IMR-90 (cell line): ENCODE measurements around the gene SKIC8. TPM values are rescaled to one million over a fixed set of nuclear protein-coding genes. Genes with fewer than 3 reads are reported as not detected.

Experiments
- ATAC-seq: fragments of 200-7000 bp; cut with Tn5 transposase; 2 replicates; pipeline ENCODE4 v1.9.1; 2020; ENCODE audit warnings: low read depth, mild to moderate bottlenecking, moderate library complexity
- BruUV-seq: library from RNA; stranded (reverse); fragments of 400-500 nt; replicated peaks from 2 replicates; lab custom pipeline; 2021; lab: Mats Ljungman, UMichigan
- CTCF ChIA-PET: fragments of 300-600 bp; formaldehyde crosslinking; extraction: SDS; loops from one replicate; lab custom pipeline; 2021; ENCODE audit warnings: antibody characterized with exemption; lab: Yijun Ruan, JAX
- POLR2A ChIA-PET: fragments of 300-600 bp; sonication (Branson Sonifier 250); formaldehyde crosslinking; loops from one replicate; lab custom pipeline; 2022; ENCODE audit warnings: antibody characterized with exemption; ENCODE audit not compliant: unreplicated experiment; lab: Charles Lee
- DNase-seq: peaks from one replicate; pipeline ENCODE4 v3.0.0; 2013
- H2AFZ ChIP-seq: replicated peaks from 2 replicates; pipeline ENCODE3; 2013; ENCODE audit warnings: low read length, mild to moderate bottlenecking; ENCODE audit not compliant: poor library complexity
- H2AK5ac ChIP-seq: 2 replicates; pipeline ENCODE4 v1.6.1; 2013; ENCODE audit warnings: low read depth, low read length, inconsistent platforms
- H2AK9ac ChIP-seq: replicated peaks from 2 replicates; pipeline ENCODE3; 2013; ENCODE audit warnings: mild to moderate bottlenecking, low read depth, low read length, moderate library complexity; ENCODE audit not compliant: poor library complexity
- H2BK120ac ChIP-seq: 2 replicates; pipeline ENCODE4 v1.6.1; 2013; ENCODE audit warnings: low read depth, low read length, inconsistent platforms
- H2BK15ac ChIP-seq: 3 replicates; pipeline ENCODE4 v1.6.1; 2013; ENCODE audit warnings: low read depth, low read length, inconsistent platforms
- H2BK20ac ChIP-seq: 2 replicates; pipeline ENCODE4 v1.6.1; 2013; ENCODE audit warnings: low read depth, mild to moderate bottlenecking, inconsistent platforms, low read length, moderate library complexity
- H2BK5ac ChIP-seq: 2 replicates; pipeline ENCODE4 v1.6.1; 2013; ENCODE audit warnings: mild to moderate bottlenecking, low read depth, low read length, inconsistent platforms; ENCODE audit not compliant: poor library complexity, severe bottlenecking
- H3K14ac ChIP-seq: replicated peaks from 2 replicates; pipeline ENCODE4 v1.6.1; 2013; ENCODE audit warnings: low read depth, low read length, inconsistent platforms
- H3K18ac ChIP-seq: 2 replicates; pipeline ENCODE4 v1.6.1; 2013; ENCODE audit warnings: low read depth, low read length, control low read depth
- H3K23ac ChIP-seq: 2 replicates; pipeline ENCODE4 v1.6.1; 2013; ENCODE audit warnings: low read depth, low read length, inconsistent platforms
- H3K27ac ChIP-seq: 2 replicates; pipeline ENCODE4 v1.5.1; 2013; ENCODE audit warnings: mild to moderate bottlenecking, control low read depth, low read length; ENCODE audit not compliant: insufficient read depth
- H3K27me3 ChIP-seq: 2 replicates; pipeline ENCODE4 v1.6.1; 2013; ENCODE audit warnings: low read length; ENCODE audit not compliant: control insufficient read depth, insufficient read depth
- H3K36me3 ChIP-seq: 2 replicates; pipeline ENCODE4 v1.6.1; 2013; ENCODE audit warnings: low read length, mixed read lengths; ENCODE audit not compliant: control insufficient read depth, insufficient read depth
- H3K4ac ChIP-seq: 2 replicates; pipeline ENCODE4 v1.6.1; 2013; ENCODE audit warnings: low read depth, low read length, inconsistent platforms
- H3K4me1 ChIP-seq: 2 replicates; pipeline ENCODE4 v1.6.1; 2013; ENCODE audit warnings: low read length, mixed read lengths; ENCODE audit not compliant: control insufficient read depth, insufficient read depth
- H3K4me2 ChIP-seq: 2 replicates; pipeline ENCODE4 v1.6.1; 2013; ENCODE audit warnings: low read depth, mild to moderate bottlenecking, control low read depth, low read length, moderate library complexity
- H3K4me3 ChIP-seq: 2 replicates; pipeline ENCODE4 v1.5.1; 2013; ENCODE audit warnings: low read depth, mild to moderate bottlenecking, control low read depth, low read length, moderate library complexity; ENCODE audit not compliant: insufficient read depth
- H3K56ac ChIP-seq: 2 replicates; pipeline ENCODE4 v1.6.1; 2013; ENCODE audit warnings: low read length, inconsistent platforms; ENCODE audit not compliant: insufficient read depth; ENCODE audit errors: extremely low read depth
- H3K79me1 ChIP-seq, 2 experiments: 2 replicates each; pipeline ENCODE4 v1.6.1; 2013; ENCODE audit warnings: low read length in 2 of 2, inconsistent platforms in 1 of 2, low read depth in 1 of 2
- H3K9ac ChIP-seq: 2 replicates; pipeline ENCODE4 v1.6.1; 2013; ENCODE audit warnings: low read depth, low read length, control low read depth
- H3K9me1 ChIP-seq: 2 replicates; pipeline ENCODE4 v1.6.1; 2013; ENCODE audit warnings: low read length, inconsistent platforms; ENCODE audit not compliant: insufficient read depth
- H3K9me3 ChIP-seq: 2 replicates; pipeline ENCODE4 v1.6.1; 2013; ENCODE audit warnings: low read length; ENCODE audit not compliant: control insufficient read depth, insufficient read depth
- H4K20me1 ChIP-seq: 2 replicates; pipeline ENCODE4 v1.6.1; 2013; ENCODE audit warnings: low read length, inconsistent platforms; ENCODE audit not compliant: insufficient read depth
- H4K5ac ChIP-seq: 2 replicates; pipeline ENCODE4 v1.6.1; 2013; ENCODE audit warnings: mild to moderate bottlenecking, low read depth, low read length, control low read depth
- H4K8ac ChIP-seq, 2 experiments: 2 replicates each; pipeline ENCODE4 v1.6.1; 2013; ENCODE audit warnings: low read depth in 2 of 2, low read length in 2 of 2, control low read depth in 1 of 2, inconsistent platforms in 1 of 2
- H4K91ac ChIP-seq: 2 replicates; pipeline ENCODE4 v1.6.1; 2013; ENCODE audit warnings: low read depth, low read length, inconsistent platforms; ENCODE audit not compliant: insufficient read depth
- BHLHE40 ChIP-seq: fragments of 150-350 bp; IDR thresholded peaks from 2 replicates; pipeline ENCODE4 v1.6.1; 2016; ENCODE audit warnings: mild to moderate bottlenecking, low read depth, low read length
- CEBPB ChIP-seq: IDR thresholded peaks from 2 replicates; pipeline ENCODE4 v1.6.1; 2012; ENCODE audit warnings: low read depth, low read length, improper control_type of control experiment
- CHD1 ChIP-seq: IDR thresholded peaks from 2 replicates; pipeline ENCODE4 v1.6.1; 2012; ENCODE audit warnings: low read depth, low read length, improper control_type of control experiment
- FOS ChIP-seq: fragments of 150-350 bp; IDR thresholded peaks from 2 replicates; pipeline ENCODE4 v1.6.1; 2016; ENCODE audit warnings: low read depth, low read length
- MAFK ChIP-seq: IDR thresholded peaks from 2 replicates; pipeline ENCODE4 v1.6.1; 2012; ENCODE audit warnings: low read depth, low read length, improper control_type of control experiment
- MAZ ChIP-seq: IDR thresholded peaks from 2 replicates; pipeline ENCODE4 v1.6.1; 2012; ENCODE audit warnings: low read depth, mild to moderate bottlenecking, low read length, improper control_type of control experiment, moderate library complexity, borderline replicate concordance
- MXI1 ChIP-seq: IDR thresholded peaks from 2 replicates; pipeline ENCODE4 v1.6.1; 2012; ENCODE audit warnings: low read depth, mild to moderate bottlenecking, low read length, moderate library complexity, borderline replicate concordance
- NFE2L2 ChIP-seq: fragments of 150-350 bp; IDR thresholded peaks from 2 replicates; pipeline ENCODE4 v1.6.1; 2016; ENCODE audit warnings: low read depth, mild to moderate bottlenecking, low read length
- POLR2A ChIP-seq: IDR thresholded peaks from 2 replicates; pipeline ENCODE4 v1.6.1; 2012; ENCODE audit warnings: mild to moderate bottlenecking, low read depth, low read length
- RAD21 ChIP-seq: IDR thresholded peaks from 2 replicates; pipeline ENCODE4 v1.6.1; 2012; ENCODE audit warnings: low read length, improper control_type of control experiment
- RCOR1 ChIP-seq: IDR thresholded peaks from 2 replicates; pipeline ENCODE4 v1.6.1; 2012; ENCODE audit warnings: mild to moderate bottlenecking, low read length, improper control_type of control experiment; ENCODE audit not compliant: insufficient replicate concordance
- RFX5 ChIP-seq: IDR thresholded peaks from 2 replicates; pipeline ENCODE4 v1.8.0; 2012; ENCODE audit warnings: low read depth, mild to moderate bottlenecking, low read length, moderate library complexity
- SMC3 ChIP-seq: fragments of 150-350 bp; IDR thresholded peaks from 2 replicates; pipeline ENCODE4 v1.6.1; 2016; ENCODE audit warnings: low read depth, mild to moderate bottlenecking, antibody characterized with exemption, low read length, moderate library complexity
- WGBS, 2 experiments: methylation state at CpG; one replicate each; pipeline versions ENCODE4 v1.1.5 to v1.1.7; 2013; ENCODE audit warnings: missing lambda C conversion rate in 2 of 2; ENCODE audit not compliant: insufficient read length in 1 of 2; ENCODE audit errors: extremely low coverage in 2 of 2; 5-methylcytosine and 5-hydroxymethylcytosine counted together
- dilution Hi-C: fragments of 300-500 bp; cut with HindIII; formaldehyde crosslinking; loops from one replicate; pipeline ENCODE4 v1.14.3; 2018; ENCODE audit warnings: low sequenced_read_pairs; ENCODE audit not compliant: unreplicated experiment
- in situ Hi-C: fragments of 300-500 bp; cut with MboI; formaldehyde crosslinking; loops from 3 replicates; pipeline ENCODE4 v1.14.3; 2019; ENCODE audit warnings: low sequenced_read_pairs, inconsistent platforms, mixed read lengths
- intact Hi-C: fragments of 100-400 bp; cut with micrococcal nuclease; formaldehyde crosslinking; loops from 2 replicates; pipeline ENCODE4 v1.10.0; 2022
- polyA plus RNA-seq, 3 experiments: library from polyadenylated mRNA; depleted of rRNA; stranded (reverse); fragments of >200 nt; gene quantifications; 2 replicates each; pipeline ENCODE4 v1.2.3, GENCODE V29; 2012; ENCODE audit warnings: low replicate concordance in 1 of 3
- total RNA-seq: library from RNA; depleted of rRNA; stranded (reverse); fragments of >200 nt; gene quantifications from 2 replicates; pipeline ENCODE4 v1.2.3, GENCODE V29; 2012
- TF ChIP-seq, protein P1 (sequence below): fragments of 150-350 bp; IDR thresholded peaks from 2 replicates; pipeline ENCODE4 v1.6.1; 2017; ENCODE audit warnings: mild to moderate bottlenecking, antibody characterized with exemption, low read length, low read depth
- TF ChIP-seq, protein P2 (sequence below): fragments of 150-350 bp; IDR thresholded peaks from 2 replicates; pipeline ENCODE4 v1.6.1; 2016; ENCODE audit warnings: low read depth, mild to moderate bottlenecking, low read length, moderate library complexity, borderline replicate concordance
- TF ChIP-seq, protein P3 (sequence below): conservative IDR thresholded peaks from 2 replicates; pipeline ENCODE4 v1.5.1; 2012; ENCODE audit warnings: mild to moderate bottlenecking, low read depth, low read length, improper control_type of control experiment

Gene SKIC8
- total and polyA plus RNA-seq, 2 of the 4 experiments (the other 2 are of a cell fraction) = 72.2 to 124 TPM

DNA sequence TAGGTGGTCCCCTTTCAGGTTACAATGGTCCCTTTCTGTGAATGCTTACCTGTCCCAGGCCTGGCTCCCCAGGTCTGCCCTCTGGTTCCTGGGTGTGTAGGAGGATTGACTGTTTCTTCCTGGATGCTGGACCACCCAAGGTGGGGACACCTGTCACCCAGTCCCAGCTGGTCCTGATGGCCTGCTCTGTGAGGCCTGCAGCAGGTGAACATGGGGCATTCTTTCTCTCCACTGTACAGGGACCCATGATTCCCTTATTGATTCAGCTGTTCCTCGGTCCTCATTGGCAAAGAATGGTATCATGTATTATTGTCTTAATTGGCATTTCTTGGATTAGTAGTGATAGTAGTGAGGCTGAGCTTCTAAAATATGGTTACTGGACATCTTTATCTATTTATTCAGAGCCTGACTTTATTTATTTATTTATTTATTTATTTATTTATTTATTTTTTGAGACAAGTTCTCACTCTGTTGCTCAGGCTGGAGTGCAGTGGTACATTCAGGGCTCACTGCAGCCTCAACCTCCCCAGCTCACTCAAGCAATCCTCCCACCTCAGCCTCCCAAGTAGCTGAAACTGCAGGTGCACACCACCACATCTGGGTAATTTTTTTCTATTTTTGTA is 43.9 kb downstream of the SKIC8 start:
- in situ Hi-C loops = no loop called here

More for the DNA sequence above, 43.9 kb downstream of the SKIC8 start:
- H2BK15ac ChIP-seq = no peak overlapping the region
- ChIA-PET CTCF (no interaction called here), POLR2A (no interaction called here)
- H2AFZ ChIP-seq = no peak overlapping the region
- H3K4ac ChIP-seq = no peak overlapping the region
- no TSS peak for BruUV-seq
- no peak for TF ChIP-seq MXI1
- TF ChIP-seq RCOR1 = no peak
- TF ChIP-seq, protein P1, sequence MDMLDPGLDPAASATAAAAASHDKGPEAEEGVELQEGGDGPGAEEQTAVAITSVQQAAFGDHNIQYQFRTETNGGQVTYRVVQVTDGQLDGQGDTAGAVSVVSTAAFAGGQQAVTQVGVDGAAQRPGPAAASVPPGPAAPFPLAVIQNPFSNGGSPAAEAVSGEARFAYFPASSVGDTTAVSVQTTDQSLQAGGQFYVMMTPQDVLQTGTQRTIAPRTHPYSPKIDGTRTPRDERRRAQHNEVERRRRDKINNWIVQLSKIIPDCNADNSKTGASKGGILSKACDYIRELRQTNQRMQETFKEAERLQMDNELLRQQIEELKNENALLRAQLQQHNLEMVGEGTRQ = no peak
- TF ChIP-seq MAZ = no peak
- TF ChIP-seq POLR2A = no peak
- TF ChIP-seq, protein P2, sequence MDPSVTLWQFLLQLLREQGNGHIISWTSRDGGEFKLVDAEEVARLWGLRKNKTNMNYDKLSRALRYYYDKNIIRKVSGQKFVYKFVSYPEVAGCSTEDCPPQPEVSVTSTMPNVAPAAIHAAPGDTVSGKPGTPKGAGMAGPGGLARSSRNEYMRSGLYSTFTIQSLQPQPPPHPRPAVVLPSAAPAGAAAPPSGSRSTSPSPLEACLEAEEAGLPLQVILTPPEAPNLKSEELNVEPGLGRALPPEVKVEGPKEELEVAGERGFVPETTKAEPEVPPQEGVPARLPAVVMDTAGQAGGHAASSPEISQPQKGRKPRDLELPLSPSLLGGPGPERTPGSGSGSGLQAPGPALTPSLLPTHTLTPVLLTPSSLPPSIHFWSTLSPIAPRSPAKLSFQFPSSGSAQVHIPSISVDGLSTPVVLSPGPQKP = no peak
- TF ChIP-seq MAFK = no peak
- TF ChIP-seq FOS = no peak
- TF ChIP-seq SMC3 = no peak
- TF ChIP-seq CHD1 = no peak
- no peak for TF ChIP-seq NFE2L2
- no peak for TF ChIP-seq RAD21
- TF ChIP-seq, protein P3, sequence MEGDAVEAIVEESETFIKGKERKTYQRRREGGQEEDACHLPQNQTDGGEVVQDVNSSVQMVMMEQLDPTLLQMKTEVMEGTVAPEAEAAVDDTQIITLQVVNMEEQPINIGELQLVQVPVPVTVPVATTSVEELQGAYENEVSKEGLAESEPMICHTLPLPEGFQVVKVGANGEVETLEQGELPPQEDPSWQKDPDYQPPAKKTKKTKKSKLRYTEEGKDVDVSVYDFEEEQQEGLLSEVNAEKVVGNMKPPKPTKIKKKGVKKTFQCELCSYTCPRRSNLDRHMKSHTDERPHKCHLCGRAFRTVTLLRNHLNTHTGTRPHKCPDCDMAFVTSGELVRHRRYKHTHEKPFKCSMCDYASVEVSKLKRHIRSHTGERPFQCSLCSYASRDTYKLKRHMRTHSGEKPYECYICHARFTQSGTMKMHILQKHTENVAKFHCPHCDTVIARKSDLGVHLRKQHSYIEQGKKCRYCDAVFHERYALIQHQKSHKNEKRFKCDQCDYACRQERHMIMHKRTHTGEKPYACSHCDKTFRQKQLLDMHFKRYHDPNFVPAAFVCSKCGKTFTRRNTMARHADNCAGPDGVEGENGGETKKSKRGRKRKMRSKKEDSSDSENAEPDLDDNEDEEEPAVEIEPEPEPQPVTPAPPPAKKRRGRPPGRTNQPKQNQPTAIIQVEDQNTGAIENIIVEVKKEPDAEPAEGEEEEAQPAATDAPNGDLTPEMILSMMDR = no peak
- TF ChIP-seq CEBPB = no peak
- TF ChIP-seq RFX5 = no peak
- no peak for TF ChIP-seq BHLHE40
- no peak for DNase-seq
- intact Hi-C loops (no loop called here), dilution Hi-C loops (no loop called here)
- no peak overlapping the region for H3K4me2 ChIP-seq
- H4K8ac ChIP-seq = no peak overlapping the region
- no peak overlapping the region for H3K4me3 ChIP-seq
- no peak overlapping the region for H2BK120ac ChIP-seq
- H3K79me1 ChIP-seq = no peaks in the 10 kb centered on the region
- no peak for ATAC-seq
- no peaks in the 10 kb centered on the region for H3K9me1 ChIP-seq
- H3K23ac ChIP-seq = no peak overlapping the region
- no peak overlapping the region for H3K27ac ChIP-seq
- H3K14ac ChIP-seq = no peak overlapping the region
- H2AK5ac ChIP-seq = no peak overlapping the region
- H4K91ac ChIP-seq = no peak overlapping the region
- H2BK5ac ChIP-seq = no peak overlapping the region
- H3K9ac ChIP-seq = no peak overlapping the region
- H3K18ac ChIP-seq = no peak overlapping the region
- H3K4me1 ChIP-seq = no peaks in the 10 kb centered on the region
- H4K5ac ChIP-seq = no peak overlapping the region
- no peak overlapping the region for H2AK9ac ChIP-seq
- H3K27me3 ChIP-seq = peaks cover 30% of the 10 kb centered on the region
- no peaks in the 10 kb centered on the region for H3K9me3 ChIP-seq
- no peak overlapping the region for H2BK20ac ChIP-seq
- WGBS, 2 experiments = no CpG with 5 or more reads among the region's 1 CpG
- no peak overlapping the region for H3K56ac ChIP-seq
- H4K20me1 ChIP-seq = no peaks in the 10 kb centered on the region
- no peaks in the 10 kb centered on the region for H3K36me3 ChIP-seq
